HG02973 (cell line): Measurements from ENCODE around the gene SIGLEC15.
"Not testable (repeated sequence)": the region's sequence is repeated elsewhere in the genome, so short reads cannot be mapped to it uniquely, and the experiment has no call there.

ENCODE experiments used
- ATAC-seq: cut with Tn5 transposase; IDR thresholded peaks from one replicate; pipeline ENCODE4 v1.9.1; 2021; ENCODE audit warnings: moderate library complexity; ENCODE audit not compliant: unreplicated experiment

SIGLEC15 gene

DNA sequence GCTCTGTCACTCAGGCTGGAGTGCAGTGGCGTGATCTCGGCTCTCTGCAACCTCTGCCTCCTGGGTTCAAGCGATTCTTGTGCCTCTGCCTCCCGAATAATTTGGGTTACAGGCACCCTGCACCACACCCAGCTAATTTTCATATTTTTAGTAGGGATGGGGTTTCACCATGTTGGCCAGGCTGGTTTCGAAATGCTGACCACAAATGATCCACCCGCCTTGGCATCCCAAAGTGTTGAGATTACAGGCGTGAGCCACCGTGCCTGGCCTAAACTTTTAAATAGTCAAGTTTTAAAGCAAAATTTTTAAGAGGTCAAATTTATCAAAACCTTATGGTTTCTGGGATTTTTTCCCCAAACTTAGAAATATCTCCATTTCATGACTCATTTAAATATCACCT is 6.7 kb upstream of the SIGLEC15 start:
- ATAC-seq, result not testable (repeated sequence)

DNA sequence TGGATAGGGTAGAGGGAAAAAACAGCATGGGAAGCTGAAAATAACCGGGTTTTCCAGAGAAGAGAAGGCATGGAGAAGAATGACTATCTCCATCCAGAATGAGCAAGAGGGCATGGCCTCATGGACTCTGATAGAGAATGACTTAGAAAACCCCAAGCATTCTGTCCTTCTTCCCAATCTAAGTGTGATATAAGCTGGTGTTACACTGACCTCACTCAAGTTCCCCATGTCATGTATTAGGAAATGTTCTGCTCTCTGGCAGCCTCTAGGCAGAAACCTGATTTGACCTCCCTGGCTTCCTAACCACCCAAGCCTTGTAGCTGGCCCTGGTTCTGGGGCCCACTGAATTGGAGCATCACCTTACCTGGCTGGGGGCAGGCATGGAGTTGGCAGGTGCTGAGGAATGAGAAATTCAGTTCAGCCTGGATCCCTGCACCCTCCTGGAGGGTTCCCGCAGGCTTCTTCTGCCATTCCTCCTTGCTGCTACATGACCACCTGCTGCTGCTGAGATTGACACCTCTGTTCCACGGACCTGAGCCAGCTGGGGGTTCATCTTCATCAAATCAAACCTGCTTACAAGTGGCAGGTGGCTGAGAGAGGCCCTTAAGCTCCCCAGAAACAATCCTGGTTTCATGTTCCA is 5.2 kb upstream of the SIGLEC15 start:
- ATAC-seq, result no peak

DNA sequence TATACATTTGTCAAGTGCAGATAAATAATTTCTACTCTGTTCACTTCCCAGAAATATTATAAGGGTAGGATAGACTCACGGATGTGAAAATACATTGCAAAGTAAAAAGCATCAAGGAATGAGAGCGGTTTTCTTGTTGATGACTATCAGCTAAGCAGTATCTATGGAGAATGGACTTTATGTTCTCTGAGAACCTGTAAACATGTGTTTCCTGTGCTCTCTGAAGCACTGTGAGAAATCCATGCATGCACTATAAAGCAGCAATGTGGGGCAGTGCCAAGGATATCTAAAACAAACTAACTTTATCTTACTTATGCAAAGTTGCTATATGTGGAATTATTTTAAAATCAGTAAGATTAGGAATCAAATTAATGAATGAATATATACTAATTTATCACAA is 4.4 kb upstream of the SIGLEC15 start:
- ATAC-seq, result no peak

DNA sequence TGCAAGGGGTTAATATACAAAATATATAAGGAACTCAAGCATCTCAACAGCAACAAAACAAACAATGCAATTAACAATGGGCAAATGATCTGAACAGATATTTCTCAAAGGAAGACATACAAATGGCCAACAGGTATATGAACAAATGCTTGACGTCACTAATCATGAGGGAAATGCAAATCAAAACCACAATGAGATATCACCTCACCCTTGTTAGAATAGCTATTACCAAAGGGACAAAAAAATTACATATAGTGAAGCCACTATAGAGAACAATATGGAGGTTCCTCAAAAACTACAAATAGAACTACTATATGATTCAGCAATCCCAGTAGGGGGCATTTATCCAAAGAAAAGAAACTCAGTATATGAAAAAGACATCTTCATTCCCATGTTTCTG is 3.8 kb upstream of the SIGLEC15 start:
- ATAC-seq, result no peak

DNA sequence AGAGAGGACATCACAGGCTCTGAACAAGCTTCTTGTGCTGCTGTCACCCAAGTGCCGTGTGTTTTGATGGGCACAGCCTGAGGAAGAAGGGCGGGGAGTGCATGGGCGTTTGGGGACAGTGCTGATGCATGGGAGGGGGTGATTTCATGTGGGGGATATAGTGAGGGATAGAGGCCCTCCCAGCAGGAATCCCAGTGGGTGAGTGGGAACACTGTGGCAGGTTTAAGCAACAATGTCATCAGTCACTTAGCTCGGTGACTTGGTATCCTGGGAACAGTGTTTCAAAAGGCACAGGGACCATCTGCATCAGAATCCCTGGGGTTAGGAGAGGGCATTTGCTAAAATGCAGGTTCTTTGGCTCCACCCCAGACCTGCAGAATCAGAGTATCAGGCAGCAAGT is 609 bp downstream of the SIGLEC15 start:
- no peak for ATAC-seq

DNA sequence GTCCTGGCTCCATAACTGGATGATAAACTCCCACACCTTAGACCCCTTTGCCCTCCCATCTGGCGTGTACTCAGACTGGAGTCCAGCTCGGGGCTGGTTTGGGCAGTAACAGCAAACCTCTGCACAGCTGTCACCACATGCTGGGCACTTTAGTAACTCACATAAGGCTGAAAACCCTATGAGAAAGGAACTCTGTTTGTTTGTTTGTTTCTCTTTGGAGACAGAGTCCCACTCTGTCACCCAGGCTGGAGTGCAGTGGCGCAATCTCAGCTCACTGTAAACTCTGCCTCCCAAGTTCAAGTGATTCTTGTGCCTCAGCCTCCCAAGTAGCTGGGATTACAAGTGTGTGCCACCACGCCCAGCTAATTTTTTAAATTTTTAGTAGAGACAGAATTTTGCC is 1.2 kb downstream of the SIGLEC15 start:
- not testable (repeated sequence) for ATAC-seq

DNA sequence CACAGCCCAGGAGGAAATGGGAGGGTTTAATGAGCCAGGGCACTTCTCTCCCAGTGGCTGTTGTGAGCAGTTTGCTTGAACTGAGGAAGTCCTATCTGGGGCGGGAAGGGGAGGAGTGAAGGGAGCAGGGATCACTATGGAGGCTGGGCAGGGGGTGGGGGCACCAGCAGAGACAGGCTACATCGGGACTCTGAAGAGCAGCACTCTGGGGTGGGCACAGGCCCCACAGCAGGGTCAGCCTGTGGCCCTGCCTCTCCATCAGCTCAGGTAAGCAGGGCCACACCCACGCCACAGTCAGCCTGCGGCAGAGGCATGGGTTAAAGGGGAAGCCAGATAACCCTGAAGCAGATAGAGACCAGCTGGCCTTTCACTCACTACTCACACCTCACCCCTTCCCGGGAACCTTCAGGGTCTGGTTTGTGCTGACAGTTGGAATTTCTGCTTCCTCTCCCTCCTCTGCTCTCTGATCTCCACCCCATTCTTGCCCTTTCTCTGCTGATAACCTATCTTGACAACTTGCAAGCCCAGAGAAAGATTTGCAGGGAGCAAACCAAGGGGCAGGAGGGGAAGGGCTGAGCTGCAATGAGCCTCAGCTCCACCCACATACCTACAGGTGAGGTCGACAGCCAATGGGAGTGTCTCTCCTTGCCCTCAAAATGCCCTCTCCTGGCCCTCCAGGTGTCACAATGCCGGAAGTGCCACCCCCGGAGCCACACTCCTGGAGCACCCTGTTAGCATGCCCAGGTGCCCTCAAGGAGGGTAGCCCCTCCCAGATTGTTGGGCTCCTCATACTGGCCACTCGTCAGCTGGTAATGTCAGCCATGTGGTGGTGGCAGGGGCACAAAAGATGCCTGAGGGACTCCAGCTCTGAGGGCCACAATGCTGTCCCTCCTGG is 3.7 kb downstream of the SIGLEC15 start:
- no peak for ATAC-seq

DNA sequence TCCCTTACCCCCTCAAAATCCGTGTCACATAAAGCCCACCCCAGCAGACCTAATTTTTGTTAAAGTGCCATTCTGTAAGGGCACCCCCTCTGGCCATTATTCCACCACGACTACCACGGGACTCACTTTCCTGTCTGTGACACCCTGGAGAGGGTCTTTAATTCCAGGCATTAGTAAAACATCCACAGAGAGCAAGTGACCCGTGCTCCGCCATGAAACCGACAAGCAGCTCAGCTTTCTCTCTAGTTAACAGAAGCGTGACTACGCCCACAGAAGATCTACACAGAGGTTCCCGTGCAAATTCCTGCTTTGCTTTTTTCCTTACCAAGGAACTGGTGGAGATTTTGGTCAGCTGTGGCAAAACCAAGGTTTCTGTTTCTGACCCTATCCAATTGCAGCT is 4.4 kb downstream of the SIGLEC15 start:
- no peak for ATAC-seq

DNA sequence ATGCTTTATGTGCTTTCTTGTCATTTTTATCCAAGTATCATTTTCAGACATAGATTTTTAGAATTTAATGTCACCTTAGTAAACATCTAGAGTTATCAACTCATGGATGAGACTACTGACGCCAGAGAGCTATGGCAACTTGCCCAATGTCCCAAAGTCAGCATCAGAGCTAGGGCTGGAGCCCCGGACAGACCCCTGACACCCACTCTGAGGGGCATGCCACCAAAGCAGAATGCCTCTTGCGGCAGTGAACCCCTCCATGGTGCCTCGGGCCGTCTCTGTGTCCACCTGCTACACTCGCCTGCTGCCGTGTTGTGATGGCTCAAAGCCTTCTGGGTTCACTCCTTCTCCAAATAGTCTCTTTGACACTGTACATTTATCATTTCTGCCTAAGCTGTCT is 5.4 kb downstream of the SIGLEC15 start:
- ATAC-seq, result no peak

DNA sequence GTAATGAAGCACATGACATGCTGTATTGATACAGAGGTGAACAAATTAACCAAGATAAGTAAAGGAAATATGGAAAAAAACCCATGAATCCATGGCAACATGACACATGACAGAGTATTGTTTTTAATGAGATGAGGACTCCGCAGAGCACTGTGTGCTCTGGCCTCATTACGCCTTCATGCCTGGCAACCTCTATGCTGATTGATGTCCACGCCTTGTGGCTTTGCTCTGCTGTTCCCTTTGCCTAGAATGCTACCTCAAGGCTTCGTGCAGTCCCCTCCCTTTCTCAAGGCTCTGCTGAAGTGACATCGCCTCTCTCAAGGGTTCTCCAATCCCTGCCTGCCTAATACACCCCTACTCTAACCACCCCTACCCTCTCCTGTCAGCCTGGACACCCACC is 8.4 kb downstream of the SIGLEC15 start:
- ATAC-seq, result no peak

DNA sequence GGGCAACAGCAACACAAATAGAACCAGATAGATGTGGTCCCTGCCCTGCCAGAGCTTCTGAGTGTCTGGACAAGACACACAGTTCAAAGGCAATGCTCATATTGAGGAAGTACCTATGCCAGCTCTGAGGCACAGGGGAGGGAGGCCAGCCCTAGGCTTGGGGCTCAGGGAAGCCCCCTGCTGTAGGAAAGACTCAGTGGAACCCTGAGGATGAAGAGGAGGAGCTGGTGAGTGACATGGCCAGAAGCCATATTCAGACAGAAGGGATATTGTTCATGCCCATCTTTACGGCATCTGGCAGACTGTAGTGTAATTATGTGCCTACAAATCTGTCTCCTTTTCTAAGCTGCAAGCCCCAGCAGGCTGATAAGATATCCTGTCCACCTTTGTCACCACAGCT is 8.8 kb downstream of the SIGLEC15 start:
- ATAC-seq, result no peak

DNA sequence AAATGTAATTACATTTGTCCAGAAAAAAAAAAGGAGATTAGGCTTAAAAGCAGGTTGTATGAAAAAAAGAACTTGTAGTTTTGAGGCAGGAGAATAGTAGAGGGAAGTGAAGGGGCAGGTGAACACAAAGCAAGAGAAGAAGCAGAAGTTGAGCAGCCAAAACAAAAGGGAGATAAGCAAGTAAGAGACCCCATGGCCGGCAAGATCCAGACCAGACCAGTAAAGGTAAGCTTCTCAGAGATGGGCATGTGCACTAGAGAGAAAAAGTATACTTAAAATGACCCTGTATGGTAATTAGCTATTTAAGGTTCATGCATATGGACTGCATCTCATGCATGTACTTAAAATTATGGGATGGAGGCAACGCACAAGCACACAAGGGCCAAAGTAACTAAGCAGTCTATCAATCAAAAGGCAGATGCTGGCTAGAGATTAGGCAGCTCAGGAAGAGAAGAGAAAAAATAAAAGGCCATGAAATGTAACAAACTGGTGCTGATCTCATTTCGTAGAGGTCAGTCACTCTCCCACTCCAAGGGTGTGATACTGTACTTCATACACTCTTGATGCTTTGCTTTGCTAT is 9.7 kb downstream of the SIGLEC15 start:
- no peak for ATAC-seq

DNA sequence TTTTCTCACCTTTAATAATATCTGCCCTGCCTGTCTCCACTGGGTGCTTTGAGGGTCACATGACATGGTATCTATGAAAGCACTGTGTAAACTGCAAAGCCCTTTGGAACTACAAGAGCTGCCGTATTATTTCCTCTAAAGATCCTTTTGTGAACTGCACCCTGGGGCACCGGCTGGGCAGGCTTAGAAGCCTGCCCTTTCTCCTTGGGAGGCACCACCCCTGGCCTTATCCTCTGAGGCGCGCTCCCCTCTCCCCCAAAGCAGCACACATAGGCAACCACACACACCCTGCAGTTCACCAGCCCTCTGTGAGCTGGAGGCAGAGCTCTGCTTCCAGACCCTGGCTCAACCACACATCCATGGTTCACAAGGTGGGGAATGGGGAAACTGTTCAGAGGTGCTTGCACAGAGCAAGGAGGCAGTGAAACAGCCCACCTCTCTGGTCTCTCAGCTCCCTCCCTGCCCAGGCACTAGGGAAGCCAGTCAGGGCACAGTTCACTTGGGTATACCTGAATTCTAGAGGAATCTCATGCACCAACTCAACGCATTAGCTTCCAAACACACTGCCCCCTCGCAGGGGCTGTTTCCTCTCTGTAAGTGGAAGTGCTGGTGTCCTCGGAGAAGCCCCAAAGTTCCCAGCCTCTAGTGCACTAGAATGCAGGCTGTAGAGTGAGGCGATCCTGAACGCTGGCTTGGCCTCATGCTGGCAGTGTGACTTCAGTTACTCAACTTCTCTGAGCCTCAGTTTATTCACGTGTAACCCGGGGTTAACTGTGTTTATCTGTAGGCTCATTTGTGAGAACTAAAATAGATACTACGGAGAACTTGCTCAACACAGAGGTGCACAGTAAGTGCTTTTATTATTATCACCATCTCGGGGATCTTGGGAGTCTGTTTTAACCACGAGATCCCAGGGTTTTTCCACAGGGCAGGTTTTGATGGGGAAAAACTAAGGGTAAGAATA is 11.0 kb downstream of the SIGLEC15 start:
- ATAC-seq, result no peak

DNA sequence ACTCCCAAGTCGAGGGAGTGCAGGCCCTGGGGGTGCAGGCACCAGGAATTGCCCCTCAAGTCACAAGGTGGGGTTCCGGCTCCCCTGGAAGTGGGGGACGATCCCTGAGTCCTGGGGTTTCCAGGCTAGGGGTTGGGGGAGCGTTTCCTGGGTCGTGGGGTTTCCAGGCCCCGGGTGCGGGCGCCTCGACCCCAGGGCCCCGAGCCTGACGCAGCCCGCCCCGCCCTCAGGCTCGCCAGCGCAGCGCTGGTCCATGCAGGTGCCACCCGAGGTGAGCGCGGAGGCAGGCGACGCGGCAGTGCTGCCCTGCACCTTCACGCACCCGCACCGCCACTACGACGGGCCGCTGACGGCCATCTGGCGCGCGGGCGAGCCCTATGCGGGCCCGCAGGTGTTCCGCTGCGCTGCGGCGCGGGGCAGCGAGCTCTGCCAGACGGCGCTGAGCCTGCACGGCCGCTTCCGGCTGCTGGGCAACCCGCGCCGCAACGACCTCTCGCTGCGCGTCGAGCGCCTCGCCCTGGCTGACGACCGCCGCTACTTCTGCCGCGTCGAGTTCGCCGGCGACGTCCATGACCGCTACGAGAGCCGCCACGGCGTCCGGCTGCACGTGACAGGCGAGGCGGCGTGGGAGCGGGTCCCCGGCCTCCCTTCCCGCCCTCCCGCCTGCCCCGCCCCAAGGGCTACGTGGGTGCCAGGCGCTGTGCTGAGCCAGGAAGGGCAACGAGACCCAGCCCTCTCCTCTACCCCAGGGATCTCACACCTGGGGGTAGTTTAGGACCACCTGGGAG is 12.0 kb downstream of the SIGLEC15 start:
- ATAC-seq, result no peak

DNA sequence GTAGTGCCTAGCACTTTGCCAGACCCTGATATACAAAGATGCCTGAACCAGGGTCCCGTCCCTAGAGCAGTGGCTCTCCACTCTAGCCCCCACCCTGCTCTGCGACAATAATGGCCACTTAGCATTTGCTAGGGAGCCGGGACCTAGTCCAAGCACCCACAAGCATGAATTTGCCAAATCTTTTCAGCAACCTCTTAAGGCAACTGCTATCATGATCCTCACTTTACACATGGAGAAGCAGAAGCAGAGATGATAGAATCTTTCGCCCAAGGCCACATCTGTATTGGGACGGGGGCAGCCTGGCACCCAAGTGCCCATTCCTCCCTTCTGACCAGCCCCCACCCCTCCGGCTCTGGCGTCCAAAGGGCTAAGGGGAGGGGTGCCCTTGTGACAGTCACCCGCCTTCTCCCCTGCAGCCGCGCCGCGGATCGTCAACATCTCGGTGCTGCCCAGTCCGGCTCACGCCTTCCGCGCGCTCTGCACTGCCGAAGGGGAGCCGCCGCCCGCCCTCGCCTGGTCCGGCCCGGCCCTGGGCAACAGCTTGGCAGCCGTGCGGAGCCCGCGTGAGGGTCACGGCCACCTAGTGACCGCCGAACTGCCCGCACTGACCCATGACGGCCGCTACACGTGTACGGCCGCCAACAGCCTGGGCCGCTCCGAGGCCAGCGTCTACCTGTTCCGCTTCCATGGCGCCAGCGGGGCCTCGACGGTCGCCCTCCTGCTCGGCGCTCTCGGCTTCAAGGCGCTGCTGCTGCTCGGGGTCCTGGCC is 13.0 kb downstream of the SIGLEC15 start:
- ATAC-seq, result no peak

DNA sequence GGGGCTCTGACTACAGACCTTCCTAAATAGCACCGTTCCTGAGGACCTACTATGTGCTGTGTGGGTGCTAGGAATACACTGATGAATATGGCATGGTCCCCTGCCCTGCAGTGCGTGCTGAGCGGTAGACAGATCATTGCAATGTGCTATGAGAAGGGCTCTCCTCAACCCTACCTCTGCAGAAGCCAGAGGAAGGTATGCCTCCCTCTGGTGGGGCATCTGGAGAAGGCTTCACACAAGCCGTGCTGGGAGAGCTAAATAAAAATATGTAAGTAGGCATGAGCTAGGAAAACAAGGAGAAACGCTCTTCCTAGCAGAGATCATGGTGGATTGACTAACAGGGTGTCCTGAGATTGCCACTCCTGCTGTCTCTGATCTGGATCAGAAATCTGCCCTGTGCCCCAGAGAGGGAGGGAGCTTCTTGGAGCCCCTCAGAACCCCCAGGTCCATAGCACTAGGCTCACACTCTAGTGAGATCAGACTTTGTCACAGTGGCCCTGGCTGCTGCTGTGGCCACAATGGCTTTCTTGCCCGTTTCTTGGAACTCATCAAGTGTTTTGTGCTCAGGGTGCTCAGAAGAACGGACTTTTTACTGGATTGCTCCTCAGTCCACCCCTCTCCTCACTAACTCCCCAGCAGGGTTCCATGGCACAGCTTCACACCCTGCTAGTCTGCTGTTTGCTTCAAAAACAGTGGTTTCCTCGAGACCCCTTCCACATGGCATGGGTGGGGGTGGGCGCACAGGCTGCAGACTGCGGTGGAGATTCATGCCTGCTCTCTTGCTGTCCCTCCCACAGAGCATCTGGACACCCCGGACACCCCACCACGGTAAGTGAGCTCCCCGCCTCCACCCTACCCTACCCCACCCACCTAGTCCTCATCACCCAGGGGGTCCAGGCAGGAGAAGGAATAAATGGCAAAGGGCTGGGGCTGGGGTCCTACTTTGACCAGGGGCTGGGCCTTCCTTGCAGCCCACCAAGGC is 14.2 kb downstream of the SIGLEC15 start:
- no peak for ATAC-seq

DNA sequence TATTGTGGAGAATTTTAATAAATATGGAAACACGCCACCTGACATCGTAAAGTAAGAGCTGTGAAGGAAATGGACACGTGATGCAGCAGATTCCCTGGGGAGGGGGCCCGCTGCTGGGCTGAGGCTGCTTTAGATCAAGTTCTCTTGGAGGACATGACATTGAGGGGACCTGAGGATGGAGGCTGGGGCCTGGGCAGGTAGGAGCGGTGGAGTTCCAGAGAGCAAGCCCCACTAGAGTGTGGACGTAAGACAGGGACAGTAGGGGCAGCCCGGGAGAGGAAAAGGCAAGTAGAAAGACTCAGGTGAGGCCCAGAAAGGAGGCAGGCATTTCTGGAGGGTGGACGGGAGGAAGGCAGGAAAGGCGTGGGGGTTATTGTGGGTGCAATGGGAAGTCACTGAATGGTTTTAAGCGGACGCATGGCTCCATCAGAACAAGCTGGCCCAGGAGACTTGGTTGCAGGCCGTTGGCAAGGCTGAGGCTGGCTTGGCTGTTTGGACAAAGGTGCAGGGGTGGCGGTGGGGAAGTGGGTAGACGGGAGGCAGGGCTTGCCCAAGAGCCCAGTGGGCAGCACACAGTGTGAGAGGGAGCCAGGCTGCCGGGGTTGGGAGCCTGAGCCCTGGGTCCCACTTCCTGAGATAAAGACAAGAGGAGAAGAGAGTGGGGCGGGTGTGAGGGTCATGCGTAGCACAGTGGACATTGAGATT is 15.7 kb downstream of the SIGLEC15 start:
- ATAC-seq, result no peak
